Panc1 (cell line): ENCODE measurements around the gene AKT3. TPM values are rescaled to one million over a fixed set of nuclear protein-coding genes. Genes with fewer than 3 reads are reported as not detected.

ENCODE experiments used
- ATAC-seq: fragments of 200-7000 bp; cut with Tn5 transposase; 2 replicates; pipeline ENCODE4 v1.9.1; 2020; ENCODE audit warnings: mild to moderate bottlenecking, moderate library complexity
- BruUV-seq: library from RNA; stranded (reverse); fragments of 400-500 nt; replicated peaks from 2 replicates; lab custom pipeline; 2021; lab: Mats Ljungman, UMichigan
- CTCF ChIA-PET: fragments of 300-600 bp; sonication (Branson Sonifier 250); formaldehyde crosslinking; loops from one replicate; lab custom pipeline; 2022; ENCODE audit warnings: antibody characterized with exemption; lab: Charles Lee
- POLR2A ChIA-PET: fragments of 300-600 bp; sonication (Branson Sonifier 250); formaldehyde crosslinking; loops from one replicate; lab custom pipeline; 2022; ENCODE audit warnings: antibody characterized with exemption; lab: Charles Lee
- DNase-seq: peaks from one replicate; pipeline ENCODE4 v3.0.0-alpha.2; 2010; ENCODE audit warnings: low read depth, low spot score
- H3K27ac ChIP-seq: 2 replicates; pipeline ENCODE4 v1.5.1; 2011; ENCODE audit warnings: mild to moderate bottlenecking, low read length, inconsistent platforms
- H3K27me3 ChIP-seq: fragments of 200-500 bp; sonication (Bioruptor generic); 2 replicates; pipeline ENCODE4 v1.6.0; 2014; ENCODE audit warnings: low read length, inconsistent platforms; ENCODE audit not compliant: control insufficient read depth, insufficient read depth
- H3K36me3 ChIP-seq: fragments of 200-500 bp; sonication (Bioruptor generic); 2 replicates; pipeline ENCODE4 v1.5.1; 2014; ENCODE audit warnings: inconsistent platforms, mild to moderate bottlenecking, low read length, moderate library complexity; ENCODE audit not compliant: control insufficient read depth, insufficient read depth
- H3K4me1 ChIP-seq: 2 replicates; pipeline ENCODE4 v1.5.1; 2011; ENCODE audit warnings: inconsistent platforms, mild to moderate bottlenecking, low read length, moderate library complexity; ENCODE audit not compliant: control insufficient read depth, insufficient read depth
- H3K4me3 ChIP-seq, 2 experiments: 2 replicates each; pipeline ENCODE4 v1.5.1; 2011 to 2012; ENCODE audit warnings: low read depth in 2 of 2, low read length in 2 of 2, mild to moderate bottlenecking in 2 of 2, inconsistent platforms in 1 of 2, moderate library complexity in 1 of 2
- H3K9me3 ChIP-seq: fragments of 200-500 bp; sonication (Bioruptor generic); 2 replicates; pipeline ENCODE4 v1.5.1; 2014; ENCODE audit warnings: low read depth, mild to moderate bottlenecking, inconsistent platforms, low read length, moderate library complexity; ENCODE audit not compliant: control insufficient read depth, insufficient read depth
- CTCF ChIP-seq: fragments of 450-650 bp; IDR thresholded peaks from 2 replicates; pipeline ENCODE4 v1.5.1; 2017; ENCODE audit warnings: mild to moderate bottlenecking
- POLR2AphosphoS5 ChIP-seq: IDR thresholded peaks from 2 replicates; pipeline ENCODE4 v1.6.1; 2012; ENCODE audit warnings: mild to moderate bottlenecking, low read depth, low read length, moderate library complexity
- SIN3A ChIP-seq: IDR thresholded peaks from 2 replicates; pipeline ENCODE4 v1.6.1; 2012; ENCODE audit warnings: low read depth, mild to moderate bottlenecking, low read length, moderate library complexity, borderline replicate concordance; ENCODE audit not compliant: insufficient read depth
- TCF7L2 ChIP-seq: IDR thresholded peaks from 2 replicates; pipeline ENCODE4 v1.6.1; 2011; ENCODE audit warnings: mild to moderate bottlenecking, low read depth, low read length, inconsistent platforms
- in situ Hi-C: cut with HindIII; loops from 2 replicates; pipeline ENCODE4 v1.10.0; 2016; ENCODE audit warnings: low sequenced_read_pairs, low pct_unique_long_range_greater_than_20kb
- intact Hi-C: fragments of 100-400 bp; cut with micrococcal nuclease; formaldehyde crosslinking; loops from one replicate; pipeline ENCODE4 v1.10.0; 2022; ENCODE audit not compliant: unreplicated experiment
- total RNA-seq: library from RNA; stranded (reverse); gene quantifications from one replicate; pipeline ENCODE4 v1.2.1, GENCODE V29; 2021; ENCODE audit not compliant: unreplicated experiment
- TF ChIP-seq, protein P1 (sequence below), 2 experiments: IDR thresholded peaks; 2 replicates each; pipeline ENCODE4 v1.6.1; 2011 to 2012; ENCODE audit warnings: low read depth in 2 of 2, control low read depth in 1 of 2, low read length in 1 of 2, mild to moderate bottlenecking in 1 of 2, moderate library complexity in 1 of 2; ENCODE audit not compliant: insufficient read depth in 1 of 2

AKT3 gene
- total RNA-seq, 1 experiment from 2014 or later = 11.0 TPM

DNA sequence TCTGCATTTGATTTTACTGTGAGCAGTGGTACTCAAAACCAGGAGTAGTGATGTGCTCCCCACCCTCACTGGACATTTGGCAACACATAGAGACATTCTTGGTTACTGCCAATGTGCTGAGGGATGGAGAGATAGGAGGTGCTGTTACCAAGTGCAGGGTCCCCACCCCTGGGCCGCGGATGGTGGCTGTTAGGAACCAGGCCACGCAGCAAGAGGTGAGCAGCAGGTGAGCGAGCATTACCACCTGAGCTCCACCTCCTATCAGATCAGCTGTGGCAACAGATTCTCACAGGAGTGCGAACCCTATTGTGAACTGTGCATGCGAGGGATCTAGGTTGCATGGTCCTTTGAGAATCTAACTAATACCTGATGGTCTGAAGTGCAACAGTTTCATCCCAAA lies 95.7 kb downstream of the AKT3 start:
- Histone ChIP-seq H3K36me3 (no peaks in the 10 kb centered on the region), H3K4me3 (no peak overlapping the region), H3K27ac (no peak overlapping the region), H3K4me1 (no peaks in the 10 kb centered on the region), H3K27me3 (no peaks in the 10 kb centered on the region), H3K9me3 (no peaks in the 10 kb centered on the region)
- TF ChIP-seq, protein P1, sequence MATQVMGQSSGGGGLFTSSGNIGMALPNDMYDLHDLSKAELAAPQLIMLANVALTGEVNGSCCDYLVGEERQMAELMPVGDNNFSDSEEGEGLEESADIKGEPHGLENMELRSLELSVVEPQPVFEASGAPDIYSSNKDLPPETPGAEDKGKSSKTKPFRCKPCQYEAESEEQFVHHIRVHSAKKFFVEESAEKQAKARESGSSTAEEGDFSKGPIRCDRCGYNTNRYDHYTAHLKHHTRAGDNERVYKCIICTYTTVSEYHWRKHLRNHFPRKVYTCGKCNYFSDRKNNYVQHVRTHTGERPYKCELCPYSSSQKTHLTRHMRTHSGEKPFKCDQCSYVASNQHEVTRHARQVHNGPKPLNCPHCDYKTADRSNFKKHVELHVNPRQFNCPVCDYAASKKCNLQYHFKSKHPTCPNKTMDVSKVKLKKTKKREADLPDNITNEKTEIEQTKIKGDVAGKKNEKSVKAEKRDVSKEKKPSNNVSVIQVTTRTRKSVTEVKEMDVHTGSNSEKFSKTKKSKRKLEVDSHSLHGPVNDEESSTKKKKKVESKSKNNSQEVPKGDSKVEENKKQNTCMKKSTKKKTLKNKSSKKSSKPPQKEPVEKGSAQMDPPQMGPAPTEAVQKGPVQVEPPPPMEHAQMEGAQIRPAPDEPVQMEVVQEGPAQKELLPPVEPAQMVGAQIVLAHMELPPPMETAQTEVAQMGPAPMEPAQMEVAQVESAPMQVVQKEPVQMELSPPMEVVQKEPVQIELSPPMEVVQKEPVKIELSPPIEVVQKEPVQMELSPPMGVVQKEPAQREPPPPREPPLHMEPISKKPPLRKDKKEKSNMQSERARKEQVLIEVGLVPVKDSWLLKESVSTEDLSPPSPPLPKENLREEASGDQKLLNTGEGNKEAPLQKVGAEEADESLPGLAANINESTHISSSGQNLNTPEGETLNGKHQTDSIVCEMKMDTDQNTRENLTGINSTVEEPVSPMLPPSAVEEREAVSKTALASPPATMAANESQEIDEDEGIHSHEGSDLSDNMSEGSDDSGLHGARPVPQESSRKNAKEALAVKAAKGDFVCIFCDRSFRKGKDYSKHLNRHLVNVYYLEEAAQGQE (IDR thresholded peaks at IDR 0.05; ENCODE audit: insufficient read depth in 1 of 2, low read depth in 2 of 2, low read length in 1 of 2) = no peak
- TF ChIP-seq TCF7L2 (no peak), CTCF (no peak), POLR2AphosphoS5 (no peak), SIN3A (no peak)
- POLR2A ChIA-PET = no interaction called here
- BruUV-seq = no TSS peak
- intact Hi-C loops = no loop called here
- DNase-seq (no peak), ATAC-seq (no peak)
- in situ Hi-C loops = no loop called here
- CTCF ChIA-PET = no interaction called here

DNA sequence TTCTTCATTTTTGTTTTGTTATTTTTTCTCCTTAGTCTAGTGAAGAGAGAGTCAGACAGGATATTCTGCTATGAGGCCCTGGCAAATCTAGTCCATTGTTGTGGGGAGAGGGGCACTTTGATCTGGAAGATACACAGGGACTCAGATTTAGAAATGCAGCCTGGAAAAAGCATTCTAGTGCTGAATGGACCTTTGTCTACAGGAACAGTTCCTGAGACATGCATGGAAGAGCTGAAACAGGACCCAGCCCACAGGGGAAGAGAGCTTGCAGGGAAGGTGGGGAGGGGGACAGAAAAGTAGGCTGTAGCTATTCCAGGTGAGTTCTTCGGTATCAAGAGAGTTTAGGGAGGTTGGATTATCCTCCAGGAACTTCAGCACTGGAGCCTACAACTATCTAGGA lies 98.5 kb downstream of the AKT3 start:
- ChIA-PET CTCF (interaction anchor here (0.7 kb wide), 1 partner anchor 15 kb away, joined by 3 read pairs; no protein-coding TSS in a partner anchor), POLR2A (no interaction called here)
- H3K9me3 ChIP-seq = no peaks in the 10 kb centered on the region
- no peak for DNase-seq
- H3K4me3 ChIP-seq = no peak overlapping the region
- intact Hi-C loops = no loop called here
- in situ Hi-C loops = no loop called here
- H3K27me3 ChIP-seq = no peaks in the 10 kb centered on the region
- ATAC-seq = no peak
- no peaks in the 10 kb centered on the region for H3K36me3 ChIP-seq
- no TSS peak for BruUV-seq
- TF ChIP-seq TCF7L2 = no peak
- TF ChIP-seq SIN3A = no peak
- TF ChIP-seq POLR2AphosphoS5 = no peak
- TF ChIP-seq, protein P1 (IDR thresholded peaks at IDR 0.05; ENCODE audit: insufficient read depth in 1 of 2, low read depth in 2 of 2, low read length in 1 of 2) = no peak
- TF ChIP-seq CTCF = no peak
- no peak overlapping the region for H3K27ac ChIP-seq
- no peaks in the 10 kb centered on the region for H3K4me1 ChIP-seq
